Neutrophil (primary cell): ENCODE data around the gene SMC4.

Source experiments
- H3K27ac ChIP-seq: fragments of 200-600 bp; sonication (generic); 2 replicates; pipeline ENCODE4 v1.5.1; 2016; ENCODE audit warnings: mild to moderate bottlenecking, moderate library complexity
- H3K27me3 ChIP-seq: fragments of 200-600 bp; sonication (generic); 2 replicates; pipeline ENCODE4 v1.6.0; 2016; ENCODE audit warnings: mild to moderate bottlenecking
- H3K36me3 ChIP-seq: fragments of 200-600 bp; sonication (generic); 2 replicates; pipeline ENCODE4 v1.5.1; 2017
- H3K4me1 ChIP-seq, 2 experiments: fragments of 200-600 bp in 1 of 2; sonication (generic) in 1 of 2; 1 replicate in 1 of 2; 2 replicates in 1 of 2; pipeline versions ENCODE4 v1.5.1 to v1.6.1; 2013 to 2016; ENCODE audit warnings: low read depth in 1 of 2, low read length in 1 of 2, mild to moderate bottlenecking in 1 of 2, moderate library complexity in 1 of 2; ENCODE audit not compliant: control insufficient read depth in 1 of 2, insufficient read depth in 1 of 2
- H3K4me3 ChIP-seq, 2 experiments: fragments of 200-600 bp in 1 of 2; sonication (generic) in 1 of 2; 1 replicate in 1 of 2; 2 replicates in 1 of 2; pipeline ENCODE4 v1.5.1; 2013 to 2016; ENCODE audit warnings: low read depth in 1 of 2, low read length in 1 of 2, mild to moderate bottlenecking in 1 of 2, moderate library complexity in 1 of 2
- H3K9me3 ChIP-seq: fragments of 200-600 bp; sonication (generic); 2 replicates; pipeline ENCODE4 v1.5.1; 2016
- TF ChIP-seq, protein P1 (sequence below): fragments of 200-600 bp; sonication (generic); IDR thresholded peaks from 2 replicates; pipeline ENCODE4 v1.5.1; 2016; ENCODE audit warnings: antibody characterized with exemption

SMC4 gene

GRCh38 chr3:160464971-160465370 is 65.5 kb downstream of the SMC4 start:
- H3K4me1 ChIP-seq, result no peaks in the 10 kb centered on the region
- no peaks in the 10 kb centered on the region for H3K9me3 ChIP-seq
- H3K27me3 ChIP-seq, result no peaks in the 10 kb centered on the region
- H3K36me3 ChIP-seq, result no peaks in the 10 kb centered on the region
- H3K27ac ChIP-seq, result no peak overlapping the region
- TF ChIP-seq, protein P1, sequence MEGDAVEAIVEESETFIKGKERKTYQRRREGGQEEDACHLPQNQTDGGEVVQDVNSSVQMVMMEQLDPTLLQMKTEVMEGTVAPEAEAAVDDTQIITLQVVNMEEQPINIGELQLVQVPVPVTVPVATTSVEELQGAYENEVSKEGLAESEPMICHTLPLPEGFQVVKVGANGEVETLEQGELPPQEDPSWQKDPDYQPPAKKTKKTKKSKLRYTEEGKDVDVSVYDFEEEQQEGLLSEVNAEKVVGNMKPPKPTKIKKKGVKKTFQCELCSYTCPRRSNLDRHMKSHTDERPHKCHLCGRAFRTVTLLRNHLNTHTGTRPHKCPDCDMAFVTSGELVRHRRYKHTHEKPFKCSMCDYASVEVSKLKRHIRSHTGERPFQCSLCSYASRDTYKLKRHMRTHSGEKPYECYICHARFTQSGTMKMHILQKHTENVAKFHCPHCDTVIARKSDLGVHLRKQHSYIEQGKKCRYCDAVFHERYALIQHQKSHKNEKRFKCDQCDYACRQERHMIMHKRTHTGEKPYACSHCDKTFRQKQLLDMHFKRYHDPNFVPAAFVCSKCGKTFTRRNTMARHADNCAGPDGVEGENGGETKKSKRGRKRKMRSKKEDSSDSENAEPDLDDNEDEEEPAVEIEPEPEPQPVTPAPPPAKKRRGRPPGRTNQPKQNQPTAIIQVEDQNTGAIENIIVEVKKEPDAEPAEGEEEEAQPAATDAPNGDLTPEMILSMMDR, result no peak
- H3K4me3 ChIP-seq, result no peak overlapping the region

DNA sequence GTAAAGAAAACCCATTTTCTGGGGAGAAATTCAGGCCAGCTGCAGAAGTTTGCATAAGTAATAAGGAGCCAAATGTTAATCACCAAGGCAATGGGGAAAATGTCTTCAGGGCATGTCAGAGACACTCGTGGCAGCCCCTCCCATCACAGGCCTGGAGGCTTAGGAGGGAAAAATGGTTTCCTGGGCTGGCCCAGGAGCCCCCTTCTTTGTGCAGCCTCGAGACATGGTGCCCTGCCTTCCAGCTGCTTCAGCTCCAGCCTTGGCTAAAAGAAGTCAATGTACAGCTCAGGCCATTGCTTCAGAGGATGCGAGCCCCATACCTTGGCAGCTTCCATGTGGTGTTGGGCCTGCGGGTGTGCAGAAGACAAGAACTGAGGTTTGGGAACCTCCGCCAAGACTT is 70.7 kb downstream of the SMC4 start:
- Histone ChIP-seq H3K27me3 (no peaks in the 10 kb centered on the region), H3K4me1 (no peaks in the 10 kb centered on the region), H3K9me3 (peaks cover 7% of the 10 kb centered on the region), H3K4me3 (no peak overlapping the region), H3K27ac (no peak overlapping the region), H3K36me3 (no peaks in the 10 kb centered on the region)
- TF ChIP-seq, protein P1, result no peak

- TF ChIP-seq, protein P1, result no peak
Observed at GRCh38 chr3:160471892-160472291, 72.4 kb downstream of the SMC4 start.

DNA sequence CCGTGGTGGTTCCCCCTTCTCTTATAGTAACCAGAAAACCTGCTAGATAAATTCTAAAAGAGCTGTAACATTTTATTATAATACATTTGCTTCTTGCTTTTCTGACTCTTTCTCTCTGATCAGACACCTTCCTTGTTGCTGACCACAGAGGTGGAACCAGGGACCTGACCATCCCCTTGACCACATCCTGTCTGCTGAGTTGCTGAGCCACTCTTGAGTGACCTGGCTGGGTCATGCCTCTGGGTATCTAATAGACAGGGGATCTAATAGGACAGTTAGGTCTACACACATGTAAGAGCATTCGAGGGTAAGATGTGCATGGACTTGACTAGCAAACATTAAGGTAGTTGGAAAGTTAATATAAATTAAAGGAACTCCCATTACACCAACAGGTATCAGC is 72.9 kb downstream of the SMC4 start:
- H3K4me3 ChIP-seq, result no peak overlapping the region
- no peaks in the 10 kb centered on the region for H3K27me3 ChIP-seq
- TF ChIP-seq, protein P1, result no peak
- H3K9me3 ChIP-seq, result peaks cover 7% of the 10 kb centered on the region
- no peaks in the 10 kb centered on the region for H3K36me3 ChIP-seq
- H3K4me1 ChIP-seq, result no peaks in the 10 kb centered on the region
- H3K27ac ChIP-seq, result no peak overlapping the region

More at GRCh38 chr3:160471892-160472291, 72.4 kb downstream of the SMC4 start:
- Histone ChIP-seq H3K36me3 (no peaks in the 10 kb centered on the region), H3K9me3 (peaks cover 7% of the 10 kb centered on the region), H3K4me1 (no peaks in the 10 kb centered on the region), H3K27ac (no peak overlapping the region), H3K27me3 (no peaks in the 10 kb centered on the region), H3K4me3 (no peak overlapping the region)

GRCh38 chr3:160473221-160473620 is 73.8 kb downstream of the SMC4 start:
- Histone ChIP-seq H3K27me3 (no peaks in the 10 kb centered on the region), H3K36me3 (no peaks in the 10 kb centered on the region), H3K9me3 (peaks cover 7% of the 10 kb centered on the region), H3K4me1 (no peaks in the 10 kb centered on the region), H3K27ac (no peak overlapping the region), H3K4me3 (no peak overlapping the region)
- TF ChIP-seq, protein P1, result no peak

DNA sequence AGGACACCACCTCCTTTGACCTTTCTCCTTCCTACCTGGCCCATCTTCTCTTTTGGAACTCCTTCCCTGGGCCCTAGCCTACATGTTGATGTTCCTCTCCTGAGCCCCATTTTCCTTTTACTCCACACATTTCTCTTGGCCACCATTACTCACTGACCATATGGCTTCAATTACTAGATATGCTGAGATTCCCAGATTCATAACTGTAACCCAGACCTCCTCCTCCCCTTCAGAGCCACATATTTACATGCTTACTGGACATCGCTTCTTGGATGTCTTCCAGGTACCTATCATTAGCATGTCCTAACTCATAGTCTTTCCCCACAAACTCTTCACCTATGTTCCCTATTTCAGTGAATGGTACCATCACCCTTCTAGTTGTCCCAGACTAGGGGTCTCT is 74.5 kb downstream of the SMC4 start:
- no peak overlapping the region for H3K4me3 ChIP-seq
- TF ChIP-seq, protein P1, result no peak
- no peak overlapping the region for H3K27ac ChIP-seq

More for the DNA sequence above, 74.5 kb downstream of the SMC4 start:
- no peaks in the 10 kb centered on the region for H3K27me3 ChIP-seq
- no peaks in the 10 kb centered on the region for H3K4me1 ChIP-seq
- peaks cover 7% of the 10 kb centered on the region for H3K9me3 ChIP-seq
- H3K36me3 ChIP-seq, result no peaks in the 10 kb centered on the region
